ENCODE results near the gene OR1J4. TPM values are rescaled to one million over a fixed set of nuclear protein-coding genes. Genes with fewer than 3 reads are reported as not detected.

OR1J4 gene
- polyA plus RNA-seq, 1 donor (not counting 4 experiments of a cell fraction or from before 2014, with no cell fraction given), result not detected

GRCh38 chr9:122510502-122510901 lies 8.4 kb upstream of the OR1J4 start, which contains the start of gene OR1J2:
Gene OR1J2, plus strand, starts transcription at chr9:122510802. Its CDS starts 0 bp downstream, at chr9:122510802.
- DNase-seq (ENCODE audit: low read depth, low spot score), result no peak
- FAIRE-seq, result no peak
- dilution Hi-C loops (cut with MboI; ENCODE audit: extremely low pct_ligation_motif_present, low sequenced_read_pairs), result loop anchor here (25.0 kb wide), 1 partner anchor 227 kb away; the partner anchor contains the start of gene OR1L6

GRCh38 chr9:122518226-122518625 lies 715 bp upstream of the OR1J4 start:
- Histone ChIP-seq H3K9me3 (ENCODE audit: control insufficient read depth, low read depth, low read length) (no peaks in the 10 kb centered on the region), H4K20me1 (ENCODE audit: control insufficient read depth, extremely low read depth, insufficient read depth, low read length) (no peaks in the 10 kb centered on the region), H3K27ac (ENCODE audit: control insufficient read depth, insufficient read depth, low read length) (no peak overlapping the region), H3K4me3 (ENCODE audit: control insufficient read depth in 2 of 3, extremely low read depth in 1 of 3, insufficient read depth in 2 of 3, low read depth in 1 of 3, low read length in 3 of 3) (no peak overlapping the region), H3K4me2 (ENCODE audit: control insufficient read depth, extremely low read depth, insufficient read depth, low read depth, low read length) (no peak overlapping the region), H3K79me2 (ENCODE audit: control insufficient read depth, insufficient read depth, low read length) (no peaks in the 10 kb centered on the region), H3K27me3 (ENCODE audit: control insufficient read depth, extremely low read depth, insufficient read depth, low read length) (no peaks in the 10 kb centered on the region), H2AFZ (ENCODE audit: control insufficient read depth, low read length) (no peak overlapping the region), H3K4me1 (ENCODE audit: control insufficient read depth, extremely low read depth, insufficient read depth, low read length) (no peaks in the 10 kb centered on the region), H3K9ac (ENCODE audit: control insufficient read depth, extremely low read depth, insufficient read depth, low read length) (no peak overlapping the region), H3K9me1 (ENCODE audit: control insufficient read depth, extremely low read depth, insufficient read depth, low read length) (no peaks in the 10 kb centered on the region), H3K36me3 (ENCODE audit: control insufficient read depth in 2 of 2, extremely low read depth in 1 of 2, insufficient read depth in 2 of 2, low read length in 2 of 2) (no peaks in the 10 kb centered on the region)
- dilution Hi-C loops (cut with MboI; ENCODE audit: extremely low pct_ligation_motif_present, low sequenced_read_pairs), result loop anchor here (25.0 kb wide), 1 partner anchor 219 kb away; the partner anchor contains the start of gene OR1L6
- no peak for FAIRE-seq
- no peak for DNase-seq (ENCODE audit: low read depth, low spot score)
- TF ChIP-seq CTCF (optimal IDR thresholded peaks at IDR 0.05 in 1 of 3, IDR thresholded peaks at IDR 0.05 in 1 of 3, conservative IDR thresholded peaks at IDR 0.05 in 1 of 3; ENCODE audit: extremely low read depth in 1 of 3, insufficient read depth in 2 of 3, low read length in 3 of 3), result no peak
- TF ChIP-seq EZH2 (IDR thresholded peaks at IDR 0.05; ENCODE audit: low read length), result no peak

More at GRCh38 chr9:122510502-122510901, 8.4 kb upstream of the OR1J4 start, which contains the start of gene OR1J2:
- no peak within 1 kb of the TSS for H3K4me2 ChIP-seq (ENCODE audit: control insufficient read depth, extremely low read depth, insufficient read depth, low read depth, low read length)
- no peaks in the 10 kb centered on the region for H3K4me1 ChIP-seq (ENCODE audit: control insufficient read depth, extremely low read depth, insufficient read depth, low read length)
- no peak within 1 kb of the TSS for H3K27ac ChIP-seq (ENCODE audit: control insufficient read depth, insufficient read depth, low read length)
- no peak within 1 kb of the TSS for H2AFZ ChIP-seq (ENCODE audit: control insufficient read depth, low read length)
- H3K79me2 ChIP-seq (ENCODE audit: control insufficient read depth, insufficient read depth, low read length), result no peaks in the 10 kb centered on the region
- H3K27me3 ChIP-seq (ENCODE audit: control insufficient read depth, extremely low read depth, insufficient read depth, low read length), result no peaks in the 10 kb centered on the region
- H4K20me1 ChIP-seq (ENCODE audit: control insufficient read depth, extremely low read depth, insufficient read depth, low read length), result no peaks in the 10 kb centered on the region
- no peaks in the 10 kb centered on the region for H3K9me1 ChIP-seq (ENCODE audit: control insufficient read depth, extremely low read depth, insufficient read depth, low read length)
- H3K9me3 ChIP-seq (ENCODE audit: control insufficient read depth, low read depth, low read length), result no peaks in the 10 kb centered on the region
- no peaks in the 10 kb centered on the region for H3K36me3 ChIP-seq (ENCODE audit: control insufficient read depth in 2 of 2, extremely low read depth in 1 of 2, insufficient read depth in 2 of 2, low read length in 2 of 2)
- H3K9ac ChIP-seq (ENCODE audit: control insufficient read depth, extremely low read depth, insufficient read depth, low read length), result no peak within 1 kb of the TSS
- TF ChIP-seq CTCF (optimal IDR thresholded peaks at IDR 0.05 in 1 of 3, IDR thresholded peaks at IDR 0.05 in 1 of 3, conservative IDR thresholded peaks at IDR 0.05 in 1 of 3; ENCODE audit: extremely low read depth in 1 of 3, insufficient read depth in 2 of 3, low read length in 3 of 3) (no peak), EZH2 (IDR thresholded peaks at IDR 0.05; ENCODE audit: low read length) (no peak)
- no peak within 1 kb of the TSS for H3K4me3 ChIP-seq (ENCODE audit: control insufficient read depth in 2 of 3, extremely low read depth in 1 of 3, insufficient read depth in 2 of 3, low read depth in 1 of 3, low read length in 3 of 3)

Data from keratinocyte (primary cell).